ENCODE data around the gene ATPAF1. TPM values are rescaled to one million over a fixed set of nuclear protein-coding genes. Genes with fewer than 3 reads are reported as not detected.

ATPAF1 gene
- polyA plus RNA-seq, 2 of the 4 experiments (the other 2 are of a cell fraction), result 28.9 to 63.7 TPM

- Histone ChIP-seq H3K27ac (no peak overlapping the region), H3K4me1 (peaks cover 22% of the 10 kb centered on the region), H3K4me2 (no peak overlapping the region), H3K9me3 (peaks cover 9% of the 10 kb centered on the region), H3K4me3 (no peak overlapping the region)
- TF ChIP-seq E2F6 (IDR thresholded peaks at IDR 0.05; ENCODE audit: borderline replicate concordance, low read depth) (no peak), ZNF302 (CRISPR knock-in tag; IDR thresholded peaks at IDR 0.05) (no peak), KDM5A (IDR thresholded peaks at IDR 0.05) (no peak)
- FAIRE-seq, result no peak
- POLR2A ChIA-PET, result no interaction called here
- 84% methylated on average over 2 of the region's 2 CpGs for WGBS (ENCODE audit: missing lambda C conversion rate)
- no peak for ATAC-seq
- DNase-seq (ENCODE audit: low read depth in 1 of 2, low spot score in 1 of 2), result no peak
- CTCF ChIA-PET, result no interaction called here
Observed at GRCh38 chr1:46646844-46647243, 21.3 kb downstream of the ATPAF1 start.

GRCh38 chr1:46646331-46646730, 21.8 kb downstream of the ATPAF1 start:
- peaks cover 9% of the 10 kb centered on the region for H3K9me3 ChIP-seq
- CTCF ChIA-PET, result no interaction called here
- H3K4me1 ChIP-seq, result peaks cover 22% of the 10 kb centered on the region
- DNase-seq (ENCODE audit: low read depth in 1 of 2, low spot score in 1 of 2) (no peak), ATAC-seq (no peak), FAIRE-seq (no peak)
- POLR2A ChIA-PET, result no interaction called here
- H3K4me3 ChIP-seq, result no peak overlapping the region
- TF ChIP-seq ESRRA (IDR thresholded peaks at IDR 0.05; ENCODE audit: borderline replicate concordance, low read length) (no peak), HEYL (CRISPR knock-in tag; IDR thresholded peaks at IDR 0.05) (no peak), ZNF302 (CRISPR knock-in tag; IDR thresholded peaks at IDR 0.05) (no peak), MAZ (IDR thresholded peaks at IDR 0.05; ENCODE audit: borderline replicate concordance, low read depth, low read length) (no peak), RAD21 (conservative IDR thresholded peaks at IDR 0.05 in 1 of 2, IDR thresholded peaks at IDR 0.05 in 1 of 2) (no peak), BHLHE40 (IDR thresholded peaks at IDR 0.05; ENCODE audit: low read depth, low read length) (no peak), ELK1 (IDR thresholded peaks at IDR 0.05; ENCODE audit: low read depth, low read length) (no peak), ATOH8 (CRISPR knock-in tag; IDR thresholded peaks at IDR 0.05; ENCODE audit: low read depth) (no peak), JUN (IDR thresholded peaks at IDR 0.05) (no peak), TP53 (CRISPR knock-in tag; IDR thresholded peaks at IDR 0.05) (no peak), POLR2A (IDR thresholded peaks at IDR 0.05; ENCODE audit: low read length) (no peak), ZFP36 (IDR thresholded peaks at IDR 0.05; ENCODE audit: borderline replicate concordance, partially characterized antibody) (no peak), KDM5A (IDR thresholded peaks at IDR 0.05) (no peak), HDAC2 (IDR thresholded peaks at IDR 0.05) (no peak), GATA3 (IDR thresholded peaks at IDR 0.05; ENCODE audit: borderline replicate concordance) (no peak), REST (IDR thresholded peaks at IDR 0.05) (no peak), NR3C1 (IDR thresholded peaks at IDR 0.05) (no peak), SREBF2 (IDR thresholded peaks at IDR 0.05) (no peak)
- no peak overlapping the region for H3K27ac ChIP-seq
- H3K4me2 ChIP-seq, result no peak overlapping the region
- 88% methylated on average over 1 of the region's 1 CpG for WGBS (ENCODE audit: missing lambda C conversion rate)

- ChIA-PET CTCF (no interaction called here), POLR2A (no interaction called here)
- Histone ChIP-seq H3K4me1 (peaks cover 22% of the 10 kb centered on the region), H3K4me2 (no peak overlapping the region), H3K4me3 (no peak overlapping the region), H3K9me3 (peaks cover 9% of the 10 kb centered on the region), H3K27ac (no peak overlapping the region)
- FAIRE-seq (no peak), ATAC-seq (no peak), DNase-seq (ENCODE audit: low read depth in 1 of 2, low spot score in 1 of 2) (no peak)
- WGBS (ENCODE audit: missing lambda C conversion rate), result 87% methylated on average over 4 of the region's 4 CpGs
- TF ChIP-seq POLR2AphosphoS2 (conservative IDR thresholded peaks at IDR 0.05; ENCODE audit: low read length), result no peak
- no peak for TF ChIP-seq FOSB (CRISPR knock-in tag; IDR thresholded peaks at IDR 0.05)
- no peak for TF ChIP-seq BCL3 (IDR thresholded peaks at IDR 0.05)
- TF ChIP-seq ZC3H11A (IDR thresholded peaks at IDR 0.05), result no peak
- no peak for TF ChIP-seq CBX2 (IDR thresholded peaks at IDR 0.05; ENCODE audit: borderline replicate concordance, low read depth)
Observed at GRCh38 chr1:46645815-46646214, 22.3 kb downstream of the ATPAF1 start.
